ENCODE measurements around the gene AUTS2. TPM values are rescaled to one million over a fixed set of nuclear protein-coding genes. Genes with fewer than 3 reads are reported as not detected.

Gene AUTS2
- total RNA-seq, 3 donors from 2014 or later = 31.2 to 67.6 (median 36.5) TPM

GRCh38 chr7:70237831-70238575 is 639.7 kb downstream of the AUTS2 start:
- ATAC-seq (no peak), DNase-seq (no peak)
- intact Hi-C loops (cut with DNase I, micrococcal nuclease) = no loop called here
- Histone ChIP-seq H3K36me3 (ENCODE audit: low read depth) (no peaks in the 10 kb centered on the region), H3K4me1 (ENCODE audit: low read depth) (no peaks in the 10 kb centered on the region), H3K4me3 (no peak overlapping the region), H3K9me3 (no peaks in the 10 kb centered on the region)
- TF ChIP-seq CTCF (IDR thresholded peaks at IDR 0.05) = no peak

- no peak for DNase-seq
- H3K36me3 ChIP-seq (ENCODE audit: low read depth) = no peaks in the 10 kb centered on the region
- ATAC-seq = no peak
- H3K4me1 ChIP-seq (ENCODE audit: low read depth) = no peaks in the 10 kb centered on the region
- intact Hi-C loops (cut with DNase I, micrococcal nuclease) = no loop called here
- H3K9me3 ChIP-seq = no peaks in the 10 kb centered on the region
- no peak for TF ChIP-seq CTCF (IDR thresholded peaks at IDR 0.05)
- no peak overlapping the region for H3K4me3 ChIP-seq
Observed at GRCh38 chr7:70239918-70240317, 641.6 kb downstream of the AUTS2 start.

- DNase-seq (no peak), ATAC-seq (no peak)
- Histone ChIP-seq H3K4me1 (ENCODE audit: low read depth) (no peaks in the 10 kb centered on the region), H3K4me3 (no peak overlapping the region), H3K9me3 (no peaks in the 10 kb centered on the region), H3K36me3 (ENCODE audit: low read depth) (no peaks in the 10 kb centered on the region)
- intact Hi-C loops (cut with DNase I, micrococcal nuclease) = no loop called here
- no peak for TF ChIP-seq CTCF (IDR thresholded peaks at IDR 0.05)
Observed at GRCh38 chr7:70240873-70241272, 642.6 kb downstream of the AUTS2 start.

- intact Hi-C loops (cut with DNase I, micrococcal nuclease) = no loop called here
- TF ChIP-seq CTCF (IDR thresholded peaks at IDR 0.05) = no peak
- DNase-seq (no peak), ATAC-seq (no peak)
- H3K9me3 ChIP-seq = no peaks in the 10 kb centered on the region
- no peak overlapping the region for H3K4me3 ChIP-seq
- no peaks in the 10 kb centered on the region for H3K36me3 ChIP-seq (ENCODE audit: low read depth)
- no peaks in the 10 kb centered on the region for H3K4me1 ChIP-seq (ENCODE audit: low read depth)
Observed at GRCh38 chr7:70241536-70242175, 643.4 kb downstream of the AUTS2 start.

GRCh38 chr7:70242826-70243225 is 644.6 kb downstream of the AUTS2 start:
- Histone ChIP-seq H3K9me3 (no peaks in the 10 kb centered on the region), H3K4me3 (no peak overlapping the region), H3K36me3 (ENCODE audit: low read depth) (no peaks in the 10 kb centered on the region), H3K4me1 (ENCODE audit: low read depth) (no peaks in the 10 kb centered on the region)
- intact Hi-C loops (cut with DNase I, micrococcal nuclease) = no loop called here
- DNase-seq = no peak
- ATAC-seq = no peak
- TF ChIP-seq CTCF (IDR thresholded peaks at IDR 0.05) = no peak
